Panc1 (cell line): ENCODE data around the gene TGFBI. TPM values are rescaled to one million over a fixed set of nuclear protein-coding genes. Genes with fewer than 3 reads are reported as not detected.
A peak's percentile ranks its signal among the peaks of the same experiment; 100 is the strongest.

Source experiments
- ATAC-seq: fragments of 200-7000 bp; cut with Tn5 transposase; 2 replicates; pipeline ENCODE4 v1.9.1; 2020; ENCODE audit warnings: mild to moderate bottlenecking, moderate library complexity
- Bru-seq: library from RNA; stranded (reverse); fragments of 400-500 nt; gene quantifications from one replicate; lab custom pipeline; 2021; lab: Mats Ljungman, UMichigan
- BruChase-seq, 2 experiments: library from RNA; stranded (reverse); fragments of 400-500 nt; gene quantifications; one replicate each; lab custom pipeline; 2021; lab: Mats Ljungman, UMichigan
- BruUV-seq: library from RNA; stranded (reverse); fragments of 400-500 nt; replicated peaks from 2 replicates; lab custom pipeline; 2021; lab: Mats Ljungman, UMichigan
- CTCF ChIA-PET: fragments of 300-600 bp; sonication (Branson Sonifier 250); formaldehyde crosslinking; loops from one replicate; lab custom pipeline; 2022; ENCODE audit warnings: antibody characterized with exemption; lab: Charles Lee
- POLR2A ChIA-PET: fragments of 300-600 bp; sonication (Branson Sonifier 250); formaldehyde crosslinking; loops from one replicate; lab custom pipeline; 2022; ENCODE audit warnings: antibody characterized with exemption; lab: Charles Lee
- DNase-seq: peaks from one replicate; pipeline ENCODE4 v3.0.0-alpha.2; 2010; ENCODE audit warnings: low read depth, low spot score
- H3K27ac ChIP-seq: 2 replicates; pipeline ENCODE4 v1.5.1; 2011; ENCODE audit warnings: mild to moderate bottlenecking, low read length, inconsistent platforms
- H3K27me3 ChIP-seq: fragments of 200-500 bp; sonication (Bioruptor generic); 2 replicates; pipeline ENCODE4 v1.6.0; 2014; ENCODE audit warnings: low read length, inconsistent platforms; ENCODE audit not compliant: control insufficient read depth, insufficient read depth
- H3K36me3 ChIP-seq: fragments of 200-500 bp; sonication (Bioruptor generic); 2 replicates; pipeline ENCODE4 v1.5.1; 2014; ENCODE audit warnings: inconsistent platforms, mild to moderate bottlenecking, low read length, moderate library complexity; ENCODE audit not compliant: control insufficient read depth, insufficient read depth
- H3K4me1 ChIP-seq: 2 replicates; pipeline ENCODE4 v1.5.1; 2011; ENCODE audit warnings: inconsistent platforms, mild to moderate bottlenecking, low read length, moderate library complexity; ENCODE audit not compliant: control insufficient read depth, insufficient read depth
- H3K4me3 ChIP-seq, 2 experiments: 2 replicates each; pipeline ENCODE4 v1.5.1; 2011 to 2012; ENCODE audit warnings: low read depth in 2 of 2, low read length in 2 of 2, mild to moderate bottlenecking in 2 of 2, inconsistent platforms in 1 of 2, moderate library complexity in 1 of 2
- H3K9me3 ChIP-seq: fragments of 200-500 bp; sonication (Bioruptor generic); 2 replicates; pipeline ENCODE4 v1.5.1; 2014; ENCODE audit warnings: low read depth, mild to moderate bottlenecking, inconsistent platforms, low read length, moderate library complexity; ENCODE audit not compliant: control insufficient read depth, insufficient read depth
- POLR2AphosphoS5 ChIP-seq: IDR thresholded peaks from 2 replicates; pipeline ENCODE4 v1.6.1; 2012; ENCODE audit warnings: mild to moderate bottlenecking, low read depth, low read length, moderate library complexity
- SIN3A ChIP-seq: IDR thresholded peaks from 2 replicates; pipeline ENCODE4 v1.6.1; 2012; ENCODE audit warnings: low read depth, mild to moderate bottlenecking, low read length, moderate library complexity, borderline replicate concordance; ENCODE audit not compliant: insufficient read depth
- TCF7L2 ChIP-seq: IDR thresholded peaks from 2 replicates; pipeline ENCODE4 v1.6.1; 2011; ENCODE audit warnings: mild to moderate bottlenecking, low read depth, low read length, inconsistent platforms
- in situ Hi-C: cut with HindIII; loops from 2 replicates; pipeline ENCODE4 v1.10.0; 2016; ENCODE audit warnings: low sequenced_read_pairs, low pct_unique_long_range_greater_than_20kb
- intact Hi-C: fragments of 100-400 bp; cut with micrococcal nuclease; formaldehyde crosslinking; loops from one replicate; pipeline ENCODE4 v1.10.0; 2022; ENCODE audit not compliant: unreplicated experiment
- long read RNA-seq: library from polyadenylated mRNA; unstranded; transcript quantifications from one replicate; pipeline ENCODE4 v2.0.0, GENCODE V29; 2021; ENCODE audit not compliant: unreplicated experiment
- polyA plus RNA-seq: library from polyadenylated mRNA; unstranded; fragments of >200 nt; gene quantifications from one replicate; pipeline ENCODE4 v1.2.1, GENCODE V29; 2012; ENCODE audit warnings: missing spikeins; ENCODE audit not compliant: insufficient read length
- total RNA-seq: library from RNA; stranded (reverse); gene quantifications from one replicate; pipeline ENCODE4 v1.2.1, GENCODE V29; 2021; ENCODE audit not compliant: unreplicated experiment
- TF ChIP-seq, protein P1 (sequence below): fragments of 450-650 bp; IDR thresholded peaks from 2 replicates; pipeline ENCODE4 v1.5.1; 2017; ENCODE audit warnings: mild to moderate bottlenecking
- TF ChIP-seq, protein P2 (sequence below), 2 experiments: IDR thresholded peaks; 2 replicates each; pipeline ENCODE4 v1.6.1; 2011 to 2012; ENCODE audit warnings: low read depth in 2 of 2, control low read depth in 1 of 2, low read length in 1 of 2, mild to moderate bottlenecking in 1 of 2, moderate library complexity in 1 of 2; ENCODE audit not compliant: insufficient read depth in 1 of 2

The TGFBI gene
- total RNA-seq (314 TPM), Bru-seq, nascent RNA (percentile 87 among the genes with signal in this experiment), BruChase-seq, experiment 1, labeled RNA remaining after a 2-hour chase (percentile 74 among the genes with signal in this experiment), BruChase-seq, experiment 2, labeled RNA remaining after a 6-hour chase (percentile 83 among the genes with signal in this experiment)
- 384 TPM for polyA plus RNA-seq
- long read RNA-seq, transcript TGFBI-201 (17 exons, 2,804 nt): major isoform, 208 of 504 reads
- long read RNA-seq, partial matches to known transcripts: 220 of 504 reads
- long read RNA-seq, other reads (novel, unspliced or antisense): 76 of 504 reads

DNA sequence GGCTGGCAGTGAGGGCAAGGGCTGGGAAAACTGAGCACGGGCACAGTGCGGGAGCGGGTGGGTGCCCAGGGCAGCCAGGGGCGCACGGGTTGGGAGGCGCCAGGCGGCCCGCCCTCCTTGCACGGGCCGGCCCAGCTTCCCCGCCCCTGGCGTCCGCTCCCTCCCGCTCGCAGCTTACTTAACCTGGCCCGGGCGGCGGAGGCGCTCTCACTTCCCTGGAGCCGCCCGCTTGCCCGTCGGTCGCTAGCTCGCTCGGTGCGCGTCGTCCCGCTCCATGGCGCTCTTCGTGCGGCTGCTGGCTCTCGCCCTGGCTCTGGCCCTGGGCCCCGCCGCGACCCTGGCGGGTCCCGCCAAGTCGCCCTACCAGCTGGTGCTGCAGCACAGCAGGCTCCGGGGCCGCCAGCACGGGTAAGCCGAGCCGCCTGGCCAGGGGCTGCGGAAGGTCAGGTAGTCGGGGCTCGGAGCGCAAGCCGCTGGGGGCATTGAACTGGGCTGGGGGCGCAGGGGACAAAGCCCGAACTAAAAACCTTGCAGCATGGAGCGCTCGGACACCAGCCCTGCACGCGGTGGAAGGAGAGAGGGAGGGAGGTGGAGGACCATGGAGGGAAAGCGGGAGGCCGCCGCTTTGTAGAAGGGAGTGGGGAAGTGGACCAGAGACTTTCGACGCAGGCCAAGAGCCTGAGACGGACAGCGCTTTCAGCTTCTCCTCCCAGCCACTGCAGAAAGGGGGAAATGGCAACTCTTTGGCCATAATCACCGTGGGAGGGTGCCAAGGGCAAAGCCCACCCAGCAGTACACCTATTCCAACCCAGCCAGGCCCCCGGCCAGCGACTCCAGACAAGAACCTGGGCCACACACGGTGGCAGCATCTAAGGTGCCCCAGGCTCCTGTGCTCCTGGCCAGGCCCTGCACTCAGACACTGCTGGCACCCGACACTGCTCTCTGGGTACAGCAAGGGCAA is at the start of gene TGFBI:
TSS of gene TGFBI (plus strand) at position 207 of the 961 bp plus-strand sequence. CDS start at position 275, 68 bp downstream.
- Histone ChIP-seq H3K9me3 (no peaks in the 10 kb centered on the region), H3K27me3 (no peaks in the 10 kb centered on the region), H3K4me3 (peak within 1 kb of the TSS; percentile 51 to 72), H3K36me3 (no peaks in the 10 kb centered on the region), H3K27ac (peak within 1 kb of the TSS; percentile 61), H3K4me1 (peaks cover 18% of the 10 kb centered on the region)
- CTCF ChIA-PET: interaction anchor here (0.6 kb wide), 1 partner anchor 53 kb away, joined by 4 read pairs; no protein-coding TSS in a partner anchor
- ATAC-seq (peak; percentile 95), DNase-seq (no peak)
- intact Hi-C loops: no loop called here
- TF ChIP-seq POLR2AphosphoS5: 0 out of 2 replicates have a peak, but pooled peaks have one; percentile 45
- no peak for TF ChIP-seq SIN3A
- TF ChIP-seq, protein P1, sequence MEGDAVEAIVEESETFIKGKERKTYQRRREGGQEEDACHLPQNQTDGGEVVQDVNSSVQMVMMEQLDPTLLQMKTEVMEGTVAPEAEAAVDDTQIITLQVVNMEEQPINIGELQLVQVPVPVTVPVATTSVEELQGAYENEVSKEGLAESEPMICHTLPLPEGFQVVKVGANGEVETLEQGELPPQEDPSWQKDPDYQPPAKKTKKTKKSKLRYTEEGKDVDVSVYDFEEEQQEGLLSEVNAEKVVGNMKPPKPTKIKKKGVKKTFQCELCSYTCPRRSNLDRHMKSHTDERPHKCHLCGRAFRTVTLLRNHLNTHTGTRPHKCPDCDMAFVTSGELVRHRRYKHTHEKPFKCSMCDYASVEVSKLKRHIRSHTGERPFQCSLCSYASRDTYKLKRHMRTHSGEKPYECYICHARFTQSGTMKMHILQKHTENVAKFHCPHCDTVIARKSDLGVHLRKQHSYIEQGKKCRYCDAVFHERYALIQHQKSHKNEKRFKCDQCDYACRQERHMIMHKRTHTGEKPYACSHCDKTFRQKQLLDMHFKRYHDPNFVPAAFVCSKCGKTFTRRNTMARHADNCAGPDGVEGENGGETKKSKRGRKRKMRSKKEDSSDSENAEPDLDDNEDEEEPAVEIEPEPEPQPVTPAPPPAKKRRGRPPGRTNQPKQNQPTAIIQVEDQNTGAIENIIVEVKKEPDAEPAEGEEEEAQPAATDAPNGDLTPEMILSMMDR: peak; percentile 56; the same call in 1 of the 2 replicates
- BruUV-seq: no TSS peak
- in situ Hi-C loops: no loop called here
- POLR2A ChIA-PET: no interaction called here

DNA sequence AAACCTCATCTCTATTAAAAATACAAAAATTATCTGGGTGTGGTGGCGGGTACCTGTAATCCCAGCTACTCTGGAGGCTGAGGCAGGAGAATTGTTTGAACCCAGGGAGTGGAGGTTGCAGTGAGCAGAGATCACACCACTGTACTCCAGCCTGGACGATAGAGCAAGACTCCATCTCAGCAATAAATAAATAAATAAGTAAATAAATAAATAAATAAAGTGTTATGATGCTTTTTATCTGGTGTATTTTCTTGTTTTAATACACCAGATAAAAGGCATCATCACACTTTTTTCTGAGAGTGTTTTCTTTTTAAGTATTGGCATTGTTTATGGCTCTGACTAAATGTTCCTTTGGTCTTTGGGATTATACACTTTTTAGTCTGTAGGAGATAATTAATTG is 49.8 kb upstream of the TGFBI start:
- POLR2A ChIA-PET: no interaction called here
- CTCF ChIA-PET: no interaction called here
- H3K9me3 ChIP-seq: no peaks in the 10 kb centered on the region
- no TSS peak for BruUV-seq
- no peaks in the 10 kb centered on the region for H3K36me3 ChIP-seq
- H3K27me3 ChIP-seq: no peaks in the 10 kb centered on the region
- in situ Hi-C loops: no loop called here
- no peak overlapping the region for H3K4me3 ChIP-seq
- intact Hi-C loops: no loop called here
- TF ChIP-seq TCF7L2 (no peak), SIN3A (no peak)
- no peak overlapping the region for H3K27ac ChIP-seq
- H3K4me1 ChIP-seq: no peaks in the 10 kb centered on the region
- ATAC-seq (no peak), DNase-seq (no peak)

DNA sequence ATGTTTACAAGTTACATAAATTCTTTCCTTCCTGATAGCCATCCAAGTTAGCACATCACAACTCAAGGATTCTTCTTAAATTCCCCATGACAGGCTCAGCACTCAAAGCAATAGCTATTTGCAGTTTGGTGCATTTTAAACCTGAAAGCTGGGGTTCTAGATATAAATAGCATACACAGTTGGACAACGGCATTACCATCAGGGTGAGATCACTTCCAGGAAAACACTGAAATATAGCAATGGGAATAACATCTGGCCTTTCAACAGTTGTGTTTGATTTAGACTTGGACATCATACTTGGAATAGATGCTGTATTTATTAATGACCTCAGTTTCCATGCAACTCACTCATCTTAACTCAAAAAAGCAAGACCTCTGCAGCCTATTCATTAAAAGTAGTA is 49.3 kb upstream of the TGFBI start:
- in situ Hi-C loops (no loop called here), intact Hi-C loops (no loop called here)
- H3K27ac ChIP-seq: no peak overlapping the region
- POLR2A ChIA-PET: no interaction called here
- DNase-seq (no peak), ATAC-seq (no peak)
- H3K27me3 ChIP-seq: no peaks in the 10 kb centered on the region
- H3K4me3 ChIP-seq: no peak overlapping the region
- no TSS peak for BruUV-seq
- no peaks in the 10 kb centered on the region for H3K4me1 ChIP-seq
- no peaks in the 10 kb centered on the region for H3K9me3 ChIP-seq
- TF ChIP-seq SIN3A: no peak
- TF ChIP-seq, protein P1: no peak
- TF ChIP-seq, protein P2, sequence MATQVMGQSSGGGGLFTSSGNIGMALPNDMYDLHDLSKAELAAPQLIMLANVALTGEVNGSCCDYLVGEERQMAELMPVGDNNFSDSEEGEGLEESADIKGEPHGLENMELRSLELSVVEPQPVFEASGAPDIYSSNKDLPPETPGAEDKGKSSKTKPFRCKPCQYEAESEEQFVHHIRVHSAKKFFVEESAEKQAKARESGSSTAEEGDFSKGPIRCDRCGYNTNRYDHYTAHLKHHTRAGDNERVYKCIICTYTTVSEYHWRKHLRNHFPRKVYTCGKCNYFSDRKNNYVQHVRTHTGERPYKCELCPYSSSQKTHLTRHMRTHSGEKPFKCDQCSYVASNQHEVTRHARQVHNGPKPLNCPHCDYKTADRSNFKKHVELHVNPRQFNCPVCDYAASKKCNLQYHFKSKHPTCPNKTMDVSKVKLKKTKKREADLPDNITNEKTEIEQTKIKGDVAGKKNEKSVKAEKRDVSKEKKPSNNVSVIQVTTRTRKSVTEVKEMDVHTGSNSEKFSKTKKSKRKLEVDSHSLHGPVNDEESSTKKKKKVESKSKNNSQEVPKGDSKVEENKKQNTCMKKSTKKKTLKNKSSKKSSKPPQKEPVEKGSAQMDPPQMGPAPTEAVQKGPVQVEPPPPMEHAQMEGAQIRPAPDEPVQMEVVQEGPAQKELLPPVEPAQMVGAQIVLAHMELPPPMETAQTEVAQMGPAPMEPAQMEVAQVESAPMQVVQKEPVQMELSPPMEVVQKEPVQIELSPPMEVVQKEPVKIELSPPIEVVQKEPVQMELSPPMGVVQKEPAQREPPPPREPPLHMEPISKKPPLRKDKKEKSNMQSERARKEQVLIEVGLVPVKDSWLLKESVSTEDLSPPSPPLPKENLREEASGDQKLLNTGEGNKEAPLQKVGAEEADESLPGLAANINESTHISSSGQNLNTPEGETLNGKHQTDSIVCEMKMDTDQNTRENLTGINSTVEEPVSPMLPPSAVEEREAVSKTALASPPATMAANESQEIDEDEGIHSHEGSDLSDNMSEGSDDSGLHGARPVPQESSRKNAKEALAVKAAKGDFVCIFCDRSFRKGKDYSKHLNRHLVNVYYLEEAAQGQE (IDR thresholded peaks at IDR 0.05; ENCODE audit: insufficient read depth in 1 of 2, low read depth in 2 of 2, low read length in 1 of 2): no peak
- TF ChIP-seq POLR2AphosphoS5: no peak
- no peak for TF ChIP-seq TCF7L2
- no peaks in the 10 kb centered on the region for H3K36me3 ChIP-seq
- CTCF ChIA-PET: no interaction called here
